ENCODE measurements around the gene MAGI1.

DNA sequence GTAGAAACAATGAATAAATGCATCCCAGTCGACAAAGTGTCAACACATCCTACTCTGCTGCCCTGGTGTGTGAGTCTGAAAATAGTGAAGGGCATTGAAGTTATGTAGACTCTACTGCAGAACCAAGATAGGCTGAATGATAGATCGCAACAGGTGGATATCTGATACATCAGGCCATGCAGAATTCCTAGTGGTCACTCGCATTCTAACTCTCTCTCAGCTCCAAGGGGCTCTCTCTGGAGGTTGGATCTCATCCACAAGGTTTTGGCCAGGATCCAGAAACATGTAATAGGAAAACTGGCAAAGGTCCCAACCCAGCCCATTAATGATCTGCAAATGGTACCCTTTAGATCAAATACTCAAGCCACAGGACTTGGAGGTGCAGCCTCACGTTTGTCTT, 514.1 kb downstream of the MAGI1 start:
- TF ChIP-seq L3MBTL2 (conservative IDR thresholded peaks at IDR 0.05), result no peak
- no peak for TF ChIP-seq FOXK2 (IDR thresholded peaks at IDR 0.05)
- no peak for TF ChIP-seq BHLHE40 (IDR thresholded peaks at IDR 0.05; ENCODE audit: borderline replicate concordance)
- no peak for TF ChIP-seq FOXA1 (IDR thresholded peaks at IDR 0.05)
- no peak for TF ChIP-seq FOXM1 (IDR thresholded peaks at IDR 0.05; ENCODE audit: borderline replicate concordance)
- TF ChIP-seq SUZ12 (IDR thresholded peaks at IDR 0.05), result no peak
- no peak for TF ChIP-seq SP1 (IDR thresholded peaks at IDR 0.05)
- no peak for TF ChIP-seq CTBP1 (IDR thresholded peaks at IDR 0.05; ENCODE audit: borderline replicate concordance)
- no peak for TF ChIP-seq ZNF384 (IDR thresholded peaks at IDR 0.05)
- TF ChIP-seq ELF4 (IDR thresholded peaks at IDR 0.05), result no peak
- no peak for TF ChIP-seq TARDBP (IDR thresholded peaks at IDR 0.05)
- no peak for TF ChIP-seq LEF1 (IDR thresholded peaks at IDR 0.05; ENCODE audit: borderline replicate concordance)

Measured in HEK293T (cell line).